Ishikawa (cell line): Measurements from ENCODE around the gene OR4D11.

Source experiments
- CEBPB ChIP-seq: IDR thresholded peaks from 2 replicates; pipeline ENCODE4 v1.6.1; 2012
- CREB1 ChIP-seq: IDR thresholded peaks from 2 replicates; pipeline ENCODE4 v1.6.1; 2012; ENCODE audit warnings: low read depth
- EGR1 ChIP-seq: IDR thresholded peaks from 2 replicates; pipeline ENCODE4 v1.6.1; 2012
- EP300 ChIP-seq: IDR thresholded peaks from 2 replicates; pipeline ENCODE4 v1.6.1; 2012; ENCODE audit warnings: borderline replicate concordance
- FOXM1 ChIP-seq: IDR thresholded peaks from 2 replicates; pipeline ENCODE4 v1.6.1; 2012; ENCODE audit warnings: low read depth, borderline replicate concordance
- MAX ChIP-seq: IDR thresholded peaks from 2 replicates; pipeline ENCODE4 v1.6.1; 2012
- NFIC ChIP-seq: IDR thresholded peaks from 2 replicates; pipeline ENCODE4 v1.6.1; 2012
- RAD21 ChIP-seq: IDR thresholded peaks from 2 replicates; pipeline ENCODE4 v1.6.1; 2012; ENCODE audit warnings: low read depth
- REST ChIP-seq: IDR thresholded peaks from 2 replicates; pipeline ENCODE4 v1.6.1; 2012; ENCODE audit warnings: low read depth, mild to moderate bottlenecking
- TAF1 ChIP-seq: IDR thresholded peaks from 2 replicates; pipeline ENCODE4 v1.6.1; 2012; ENCODE audit warnings: low read depth, mild to moderate bottlenecking
- TCF12 ChIP-seq: IDR thresholded peaks from 2 replicates; pipeline ENCODE4 v1.6.1; 2012; ENCODE audit warnings: low read depth
- TEAD4 ChIP-seq: IDR thresholded peaks from 2 replicates; pipeline ENCODE4 v1.6.1; 2012
- USF1 ChIP-seq: IDR thresholded peaks from 2 replicates; pipeline ENCODE4 v1.6.1; 2012
- YY1 ChIP-seq: IDR thresholded peaks from 2 replicates; pipeline ENCODE4 v1.6.1; 2012; ENCODE audit warnings: low read depth
- ZBTB7A ChIP-seq: IDR thresholded peaks from 2 replicates; pipeline ENCODE4 v1.6.1; 2012; ENCODE audit warnings: low read depth

The OR4D11 gene

GRCh38 chr11:59532620-59533019, 29.2 kb downstream of the OR4D11 start:
- no peak for TF ChIP-seq ZBTB7A
- no peak for TF ChIP-seq MAX
- no peak for TF ChIP-seq TAF1
- no peak for TF ChIP-seq YY1
- no peak for TF ChIP-seq RAD21
- no peak for TF ChIP-seq TEAD4
- TF ChIP-seq NFIC: no peak

DNA sequence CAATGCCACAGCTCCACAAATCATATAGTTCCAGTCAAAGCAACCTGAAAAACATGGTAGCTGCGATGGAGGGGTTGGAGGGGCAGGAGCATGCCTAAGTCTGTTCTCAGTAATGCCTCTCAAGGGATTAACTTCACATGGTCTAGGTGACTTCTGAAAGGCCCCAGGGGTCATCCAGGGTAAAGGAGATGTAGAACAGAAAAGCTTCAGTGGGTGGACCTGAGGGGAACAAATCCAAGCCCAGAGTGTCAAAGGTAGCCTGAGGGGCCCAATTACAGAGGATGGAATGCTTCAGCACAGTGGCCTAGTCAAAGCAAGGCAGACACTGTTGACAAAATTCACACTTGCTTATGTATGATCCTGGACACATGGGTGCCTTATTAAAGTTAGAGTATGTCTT, 31.3 kb downstream of the OR4D11 start:
- no peak for TF ChIP-seq CREB1
- no peak for TF ChIP-seq TAF1
- TF ChIP-seq USF1: no peak
- TF ChIP-seq YY1: no peak
- no peak for TF ChIP-seq RAD21
- no peak for TF ChIP-seq ZBTB7A
- TF ChIP-seq CEBPB: no peak
- no peak for TF ChIP-seq TCF12
- TF ChIP-seq TEAD4: no peak
- no peak for TF ChIP-seq MAX
- TF ChIP-seq FOXM1: no peak
- no peak for TF ChIP-seq EGR1

DNA sequence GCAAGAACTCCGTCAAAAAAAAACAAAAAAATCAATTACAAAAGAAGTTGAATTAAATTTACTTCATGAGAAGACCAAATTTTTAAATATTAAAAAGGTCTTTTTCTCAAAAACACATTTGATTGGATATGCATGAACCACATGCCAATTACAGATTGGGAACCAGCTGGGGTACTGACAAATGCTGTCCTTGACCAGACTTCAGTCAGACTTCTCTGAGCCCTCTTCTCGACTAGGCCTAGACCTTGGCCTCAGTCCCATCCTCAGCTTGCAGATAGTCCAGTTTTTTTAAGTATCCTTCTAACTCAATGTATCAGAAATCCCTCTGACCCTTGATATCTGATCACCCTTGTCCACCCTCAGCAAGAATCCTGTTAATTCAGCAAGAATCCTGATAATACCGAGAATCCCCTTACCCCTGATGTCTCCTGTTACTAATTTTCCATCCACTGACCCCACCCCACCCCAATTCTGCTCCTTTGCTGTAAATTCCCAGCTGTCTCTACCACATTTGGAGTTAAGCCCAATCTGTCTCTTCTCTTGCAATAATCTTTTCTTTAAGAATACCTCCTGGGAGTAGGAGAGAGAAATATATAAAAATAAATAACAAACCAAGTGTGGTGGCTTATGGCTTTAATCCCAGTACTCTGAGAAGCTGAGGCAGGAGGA, 38.9 kb downstream of the OR4D11 start:
- no peak for TF ChIP-seq CEBPB
- no peak for TF ChIP-seq TAF1
- TF ChIP-seq TEAD4: no peak
- no peak for TF ChIP-seq USF1
- TF ChIP-seq TCF12: no peak
- no peak for TF ChIP-seq ZBTB7A
- TF ChIP-seq REST: no peak
- no peak for TF ChIP-seq MAX
- no peak for TF ChIP-seq RAD21
- TF ChIP-seq EP300: no peak
- TF ChIP-seq YY1: no peak
- TF ChIP-seq EGR1: no peak
- TF ChIP-seq NFIC: no peak
- TF ChIP-seq CREB1: no peak
- no peak for TF ChIP-seq FOXM1

DNA sequence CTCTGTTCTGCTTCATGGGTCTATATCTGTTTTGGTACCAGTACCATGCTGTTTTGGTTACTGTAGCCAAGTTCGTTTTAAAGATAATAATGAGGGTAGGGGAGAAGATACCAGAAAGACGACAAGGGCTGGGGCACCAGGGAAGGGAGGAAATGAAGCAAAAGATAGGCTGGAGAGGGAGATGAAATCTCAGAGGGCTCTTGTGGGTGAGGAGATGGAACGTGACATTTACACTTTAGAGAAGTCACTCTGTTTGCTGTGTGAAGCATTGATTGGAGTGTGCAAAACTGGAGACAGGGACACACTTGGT, 41.4 kb downstream of the OR4D11 start:
- TF ChIP-seq RAD21 (no peak), TEAD4 (no peak), ZBTB7A (no peak), NFIC (no peak), EGR1 (no peak), CEBPB (no peak)

DNA sequence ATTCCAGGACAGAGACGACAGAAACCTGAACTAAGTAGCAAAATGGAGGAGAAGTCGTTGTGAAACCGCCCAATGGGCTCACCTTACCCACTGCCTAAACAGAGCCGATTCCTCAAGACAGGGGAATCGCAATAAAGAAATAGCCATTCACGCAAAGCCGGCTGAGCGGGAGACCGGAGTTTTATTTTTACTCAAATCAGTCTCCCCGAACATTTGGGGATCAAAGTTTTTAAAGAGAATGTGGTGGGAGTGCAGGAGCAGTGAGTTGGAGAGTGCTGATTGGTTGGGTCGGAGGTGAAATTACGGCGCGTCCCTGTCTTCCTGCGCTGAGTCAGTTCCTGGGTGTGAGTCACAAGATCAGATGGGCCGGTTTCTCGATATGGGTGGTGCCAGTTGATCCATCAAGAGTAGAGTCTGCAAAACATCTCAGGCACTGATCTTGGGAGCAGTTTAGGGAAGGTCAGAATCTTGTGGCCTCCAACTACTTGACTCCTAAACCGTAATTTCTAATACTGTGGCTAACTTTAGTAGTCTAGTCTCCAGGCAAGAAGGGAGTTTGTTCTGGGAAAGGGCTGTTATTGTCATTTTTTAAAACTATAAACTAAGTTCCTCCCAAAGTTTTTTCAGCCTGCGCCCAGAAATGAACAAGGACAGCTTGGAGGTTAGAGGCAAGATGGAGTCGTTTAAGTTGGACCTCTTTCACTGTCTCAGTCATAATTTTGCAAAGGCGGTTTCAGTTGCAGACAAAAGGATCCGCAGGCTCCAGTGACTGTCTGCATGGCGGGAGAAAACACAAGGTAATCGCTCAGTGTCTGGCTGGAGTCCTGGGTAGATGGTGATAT, 42.0 kb downstream of the OR4D11 start:
- TF ChIP-seq REST: no peak
- no peak for TF ChIP-seq TCF12
- TF ChIP-seq YY1: no peak
- TF ChIP-seq USF1: no peak
- TF ChIP-seq FOXM1: no peak
- no peak for TF ChIP-seq CEBPB
- TF ChIP-seq RAD21: no peak
- TF ChIP-seq EP300: no peak
- no peak for TF ChIP-seq TAF1
- no peak for TF ChIP-seq TEAD4
- no peak for TF ChIP-seq ZBTB7A
- TF ChIP-seq MAX: no peak
